Measurements from ENCODE around the gene HPCAL1.

- TF ChIP-seq, protein P1, sequence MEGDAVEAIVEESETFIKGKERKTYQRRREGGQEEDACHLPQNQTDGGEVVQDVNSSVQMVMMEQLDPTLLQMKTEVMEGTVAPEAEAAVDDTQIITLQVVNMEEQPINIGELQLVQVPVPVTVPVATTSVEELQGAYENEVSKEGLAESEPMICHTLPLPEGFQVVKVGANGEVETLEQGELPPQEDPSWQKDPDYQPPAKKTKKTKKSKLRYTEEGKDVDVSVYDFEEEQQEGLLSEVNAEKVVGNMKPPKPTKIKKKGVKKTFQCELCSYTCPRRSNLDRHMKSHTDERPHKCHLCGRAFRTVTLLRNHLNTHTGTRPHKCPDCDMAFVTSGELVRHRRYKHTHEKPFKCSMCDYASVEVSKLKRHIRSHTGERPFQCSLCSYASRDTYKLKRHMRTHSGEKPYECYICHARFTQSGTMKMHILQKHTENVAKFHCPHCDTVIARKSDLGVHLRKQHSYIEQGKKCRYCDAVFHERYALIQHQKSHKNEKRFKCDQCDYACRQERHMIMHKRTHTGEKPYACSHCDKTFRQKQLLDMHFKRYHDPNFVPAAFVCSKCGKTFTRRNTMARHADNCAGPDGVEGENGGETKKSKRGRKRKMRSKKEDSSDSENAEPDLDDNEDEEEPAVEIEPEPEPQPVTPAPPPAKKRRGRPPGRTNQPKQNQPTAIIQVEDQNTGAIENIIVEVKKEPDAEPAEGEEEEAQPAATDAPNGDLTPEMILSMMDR (IDR thresholded peaks at IDR 0.05): no peak
- TF ChIP-seq POLR2A (IDR thresholded peaks at IDR 0.05; ENCODE audit: low read depth) (no peak), EP300 (IDR thresholded peaks at IDR 0.05) (no peak)
These were observed 98.6 kb downstream of the HPCAL1 start for GRCh38 chr2:10400978-10401951.
